ENCODE measurements around the gene SLC25A25. TPM values are rescaled to one million over a fixed set of nuclear protein-coding genes. Genes with fewer than 3 reads are reported as not detected.
A peak's percentile ranks its signal among the peaks of the same experiment; 100 is the strongest.
"Not testable (repeated sequence)": the region's sequence is repeated elsewhere in the genome, so short reads cannot be mapped to it uniquely, and the experiment has no call there.

The SLC25A25 gene
- total RNA-seq, 4 donors from 2014 or later = 23.4 to 29.7 (median 27.2) TPM

GRCh38 chr9:128070874-128071273, 2.8 kb downstream of the SLC25A25 start:
- H3K27ac ChIP-seq = peak overlapping the region; percentile 70 to 96 (median 83)
- TF ChIP-seq EP300 (IDR thresholded peaks at IDR 0.05) = peak in 1 of 2 donors; percentile 55
- no peak for TF ChIP-seq POLR2A (IDR thresholded peaks at IDR 0.05)
- DNase-seq (ENCODE audit: low spot score in 2 of 2) = no peak
- no peaks in the 10 kb centered on the region for H3K9me3 ChIP-seq
- H3K4me3 ChIP-seq = no peak overlapping the region
- WGBS, 2 donors = 42 to 46% methylated on average over 7 of the region's 7 CpGs
- no peaks in the 10 kb centered on the region for H3K36me3 ChIP-seq
- H3K4me1 ChIP-seq = peaks cover 0 to 83% (median 59%) of the 10 kb centered on the region in 4 donors
- no peaks in the 10 kb centered on the region for H3K27me3 ChIP-seq

DNA sequence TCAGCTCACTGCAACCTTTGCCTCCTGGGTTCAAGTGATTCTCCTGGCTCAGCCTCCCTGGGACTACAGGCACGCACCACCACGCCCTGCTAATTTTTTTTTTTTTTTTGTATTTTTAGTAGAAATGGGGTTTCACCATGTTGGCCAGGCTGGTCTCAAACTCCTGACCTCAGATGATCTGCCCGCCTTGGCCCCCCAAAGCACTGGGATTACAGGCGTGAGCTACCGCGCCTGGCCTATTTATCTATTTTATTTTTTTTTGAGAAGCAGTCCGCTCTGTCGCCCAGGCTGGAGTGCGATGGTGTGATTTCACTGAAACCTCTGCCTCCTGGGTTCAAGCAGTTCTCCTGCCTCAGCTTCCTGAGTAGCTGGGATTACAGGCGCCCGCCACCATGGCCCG, 3.4 kb downstream of the SLC25A25 start:
- H3K36me3 ChIP-seq; DNase-seq (ENCODE audit: low spot score in 2 of 2); H3K27me3 ChIP-seq; H3K9me3 ChIP-seq; H3K4me3 ChIP-seq: not testable (repeated sequence)
- Histone ChIP-seq H3K4me1 (peaks cover 0 to 81% (median 53%) of the 10 kb centered on the region in 4 donors), H3K27ac (peak overlapping the region; percentile 70 to 96 (median 83))
- WGBS, 2 donors = 75 to 78% methylated on average over 12 of the region's 12 CpGs

- H3K36me3 ChIP-seq = no peaks in the 10 kb centered on the region
- no peaks in the 10 kb centered on the region for H3K27me3 ChIP-seq
- H3K4me1 ChIP-seq = peaks cover 0 to 75% (median 48%) of the 10 kb centered on the region in 4 donors
- peak; percentile 85 to 96 for DNase-seq (ENCODE audit: low spot score in 2 of 2)
- peak overlapping the region; percentile 70 to 96 (median 83) for H3K27ac ChIP-seq
- peak; percentile 79 to 86 for TF ChIP-seq EP300 (IDR thresholded peaks at IDR 0.05)
- no peak for TF ChIP-seq POLR2A (IDR thresholded peaks at IDR 0.05)
- TF ChIP-seq, protein P1, sequence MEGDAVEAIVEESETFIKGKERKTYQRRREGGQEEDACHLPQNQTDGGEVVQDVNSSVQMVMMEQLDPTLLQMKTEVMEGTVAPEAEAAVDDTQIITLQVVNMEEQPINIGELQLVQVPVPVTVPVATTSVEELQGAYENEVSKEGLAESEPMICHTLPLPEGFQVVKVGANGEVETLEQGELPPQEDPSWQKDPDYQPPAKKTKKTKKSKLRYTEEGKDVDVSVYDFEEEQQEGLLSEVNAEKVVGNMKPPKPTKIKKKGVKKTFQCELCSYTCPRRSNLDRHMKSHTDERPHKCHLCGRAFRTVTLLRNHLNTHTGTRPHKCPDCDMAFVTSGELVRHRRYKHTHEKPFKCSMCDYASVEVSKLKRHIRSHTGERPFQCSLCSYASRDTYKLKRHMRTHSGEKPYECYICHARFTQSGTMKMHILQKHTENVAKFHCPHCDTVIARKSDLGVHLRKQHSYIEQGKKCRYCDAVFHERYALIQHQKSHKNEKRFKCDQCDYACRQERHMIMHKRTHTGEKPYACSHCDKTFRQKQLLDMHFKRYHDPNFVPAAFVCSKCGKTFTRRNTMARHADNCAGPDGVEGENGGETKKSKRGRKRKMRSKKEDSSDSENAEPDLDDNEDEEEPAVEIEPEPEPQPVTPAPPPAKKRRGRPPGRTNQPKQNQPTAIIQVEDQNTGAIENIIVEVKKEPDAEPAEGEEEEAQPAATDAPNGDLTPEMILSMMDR (IDR thresholded peaks at IDR 0.05) = no peak
- H3K9me3 ChIP-seq = no peaks in the 10 kb centered on the region
- peak overlapping the region in 2 of 4 donors; percentile 10 to 12 for H3K4me3 ChIP-seq
- WGBS, 2 donors = 1 to 5% methylated on average over 5 of the region's 5 CpGs
These were observed 4.4 kb downstream of the SLC25A25 start for GRCh38 chr9:128072144-128073021.

DNA sequence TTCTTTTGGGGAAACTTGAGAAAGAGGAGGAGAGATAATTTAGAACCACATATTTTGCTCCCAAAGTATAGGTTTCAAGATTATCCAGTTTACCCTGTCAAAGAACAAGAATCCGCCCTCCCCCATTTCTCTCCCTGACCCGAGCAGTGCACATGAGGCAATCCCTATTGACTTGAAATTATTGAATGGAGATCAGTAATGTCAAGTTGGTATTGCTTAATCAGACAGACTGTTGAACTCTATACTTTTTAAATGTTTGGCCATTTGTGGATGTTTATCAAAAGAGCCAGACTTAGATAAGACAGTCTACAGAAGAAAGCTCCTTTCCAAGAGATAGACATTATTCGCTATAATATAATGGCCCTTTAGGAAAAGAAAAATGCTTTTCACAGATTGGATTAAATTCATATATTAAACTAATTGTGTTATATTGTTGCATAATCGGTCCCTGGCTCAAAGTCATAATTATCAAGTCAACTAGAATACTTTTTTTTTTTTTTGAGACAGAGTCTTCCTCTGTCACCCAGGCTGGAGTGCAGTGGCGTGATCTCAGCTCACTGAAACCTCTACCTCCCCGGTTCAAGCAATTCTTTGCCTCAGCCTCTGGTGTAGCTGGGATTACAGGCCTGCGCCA, 5.3 kb downstream of the SLC25A25 start:
- WGBS, 2 donors = 48 to 53% methylated on average over 7 of the region's 7 CpGs
- Histone ChIP-seq H3K27ac (peak overlapping the region; percentile 70 to 96 (median 83)), H3K27me3 (no peaks in the 10 kb centered on the region), H3K9me3 (no peaks in the 10 kb centered on the region), H3K36me3 (no peaks in the 10 kb centered on the region), H3K4me3 (no peak overlapping the region), H3K4me1 (peaks cover 0 to 83% (median 54%) of the 10 kb centered on the region in 4 donors)
- DNase-seq (ENCODE audit: low spot score in 2 of 2) = no peak
- TF ChIP-seq EP300 (IDR thresholded peaks at IDR 0.05) = peak in 1 of 2 donors; percentile 67
- TF ChIP-seq, protein P1 (IDR thresholded peaks at IDR 0.05) = no peak

GRCh38 chr9:128077847-128078503, 9.9 kb downstream of the SLC25A25 start:
- H3K27ac ChIP-seq = peak overlapping the region in 3 of 4 donors; percentile 39 to 67 (median 53)
- H3K9me3 ChIP-seq = no peaks in the 10 kb centered on the region
- DNase-seq (ENCODE audit: low spot score in 2 of 2) = no peak
- peaks cover 0 to 82% (median 60%) of the 10 kb centered on the region in 4 donors for H3K4me1 ChIP-seq
- H3K27me3 ChIP-seq = no peaks in the 10 kb centered on the region
- H3K4me3 ChIP-seq = no peak overlapping the region
- TF ChIP-seq POLR2A (IDR thresholded peaks at IDR 0.05) = no peak
- TF ChIP-seq, protein P1 (IDR thresholded peaks at IDR 0.05) = no peak
- TF ChIP-seq EP300 (IDR thresholded peaks at IDR 0.05) = no peak
- WGBS, 2 donors = 89 to 90% methylated on average over 7 of the region's 7 CpGs
- no peaks in the 10 kb centered on the region for H3K36me3 ChIP-seq
